B cell (primary cell): ENCODE data around the gene NANOS1. TPM values are rescaled to one million over a fixed set of nuclear protein-coding genes. Genes with fewer than 3 reads are reported as not detected.

Source experiments
- ATAC-seq: fragments of 200-7000 bp; cut with Tn5 transposase; one replicate; pipeline ENCODE4 v1.10.0; 2021; ENCODE audit warnings: low read depth, mild to moderate bottlenecking, moderate number of reproducible peaks, moderate library complexity
- CTCF ChIA-PET: fragments of 350-600 bp; sonication (Branson Sonifier 250); formaldehyde crosslinking; loops from one replicate; lab custom pipeline; 2021; ENCODE audit warnings: antibody characterized with exemption, inconsistent platforms; lab: Charles Lee
- POLR2A ChIA-PET: fragments of 350-600 bp; sonication (Branson Sonifier 250); formaldehyde crosslinking; loops from one replicate; lab custom pipeline; 2021; ENCODE audit warnings: antibody characterized with exemption; lab: Charles Lee
- DNase-seq: peaks from one replicate; pipeline ENCODE4 v3.0.0; 2013
- H2AFZ ChIP-seq: 2 replicates; pipeline ENCODE4 v1.6.1; 2012; ENCODE audit warnings: mild to moderate bottlenecking, low read depth, low read length; ENCODE audit not compliant: insufficient read depth, poor library complexity, severe bottlenecking
- H3K27ac ChIP-seq, 2 donors: 1 replicate in 1 of 2; 2 replicates in 1 of 2; pipeline ENCODE4 v1.5.1; 2012 to 2013; ENCODE audit warnings: low read length in 2 of 2, mild to moderate bottlenecking in 2 of 2, moderate library complexity in 1 of 2
- H3K27me3 ChIP-seq, 4 experiments: fragments of 200-600 bp in 1 of 4; sonication (generic) in 1 of 4; replicated peaks in 1 of 4; 1 replicate in 2 of 4; 2 replicates in 2 of 4; pipeline versions ENCODE4 v1.6.1 to v1.7.0; 2013 to 2016; ENCODE audit warnings: low read length in 3 of 4, mild to moderate bottlenecking in 2 of 4, mixed read lengths in 1 of 4, moderate library complexity in 1 of 4; ENCODE audit not compliant: insufficient read depth in 4 of 4, control insufficient read depth in 3 of 4; ENCODE audit errors: control extremely low read depth in 1 of 4
- H3K36me3 ChIP-seq, 2 experiments: replicated peaks in 1 of 2; 1 replicate in 1 of 2; 2 replicates in 1 of 2; pipeline versions ENCODE4 v1.6.1 to v1.7.1; 2013; ENCODE audit warnings: low read length in 1 of 2; ENCODE audit not compliant: insufficient read depth in 2 of 2, control insufficient read depth in 1 of 2; ENCODE audit errors: control extremely low read depth in 1 of 2, extremely low read depth in 1 of 2
- H3K4me1 ChIP-seq, 2 donors: fragments of 200-600 bp in 1 of 2; sonication (generic) in 1 of 2; 1 replicate in 1 of 2; 2 replicates in 1 of 2; pipeline versions ENCODE4 v1.5.1 to v1.6.1; 2013 to 2017; ENCODE audit warnings: low read length in 2 of 2; ENCODE audit not compliant: control insufficient read depth in 2 of 2, insufficient read depth in 2 of 2
- H3K4me2 ChIP-seq: replicated peaks from 2 replicates; pipeline ENCODE3; 2012; ENCODE audit warnings: mild to moderate bottlenecking, low read depth, low read length; ENCODE audit not compliant: poor library complexity, severe bottlenecking
- H3K4me3 ChIP-seq, 5 experiments: fragments of 200-600 bp in 1 of 5; sonication (generic) in 1 of 5; 1 replicate in 3 of 5; 2 replicates in 2 of 5; pipeline versions ENCODE4 v1.5.1 to v1.7.0; 2011 to 2016; ENCODE audit warnings: low read length in 4 of 5, mild to moderate bottlenecking in 4 of 5, low read depth in 2 of 5, control low read depth in 1 of 5, moderate library complexity in 1 of 5; ENCODE audit not compliant: insufficient read depth in 1 of 5; ENCODE audit errors: control extremely low read depth in 1 of 5, extremely low read depth in 1 of 5
- H3K79me2 ChIP-seq: fragments of 200-600 bp; sonication (generic); one replicate; pipeline ENCODE4 v1.6.0; 2016; ENCODE audit warnings: low read length; ENCODE audit not compliant: control insufficient read depth, insufficient read depth
- H3K9ac ChIP-seq: fragments of 200-600 bp; sonication (generic); 2 replicates; pipeline ENCODE4 v1.6.1; 2017; ENCODE audit warnings: mild to moderate bottlenecking, low read length, moderate library complexity
- H3K9me3 ChIP-seq, 3 donors: one replicate each; pipeline versions ENCODE4 v1.6.1 to v1.7.1; 2013; ENCODE audit warnings: low read length in 2 of 3; ENCODE audit not compliant: control insufficient read depth in 2 of 3, insufficient read depth in 1 of 3; ENCODE audit errors: control extremely low read depth in 1 of 3
- H4K20me1 ChIP-seq: 2 replicates; pipeline ENCODE4 v1.6.0; 2012; ENCODE audit warnings: mild to moderate bottlenecking, low read length; ENCODE audit not compliant: insufficient read depth, control insufficient read depth, poor library complexity, severe bottlenecking
- H3K27ac Mint-ChIP-seq: one replicate; pipeline ENCODE4 v1.8.0; 2021; ENCODE audit warnings: mixed read lengths
- H3K27me3 Mint-ChIP-seq: one replicate; pipeline ENCODE4 v1.8.0; 2021; ENCODE audit warnings: mixed read lengths
- H3K4me1 Mint-ChIP-seq: one replicate; pipeline ENCODE4 v1.8.0; 2021; ENCODE audit warnings: mixed read lengths
- H3K4me3 Mint-ChIP-seq: one replicate; pipeline ENCODE4 v1.8.0; 2021; ENCODE audit warnings: mixed read lengths
- H3K9me3 Mint-ChIP-seq: one replicate; pipeline ENCODE4 v1.8.0; 2022; ENCODE audit warnings: mixed read lengths; ENCODE audit not compliant: insufficient read depth
- EZH2 ChIP-seq: IDR thresholded peaks from 2 replicates; pipeline ENCODE4 v1.6.1; 2012; ENCODE audit warnings: borderline replicate concordance, low read depth, mild to moderate bottlenecking, moderate library complexity, low read length; ENCODE audit not compliant: insufficient read depth, poor library complexity, severe bottlenecking
- WGBS: methylation state at CpG from one replicate; pipeline ENCODE4 v1.1.5; 2013; ENCODE audit warnings: missing lambda C conversion rate; ENCODE audit not compliant: insufficient coverage; 5-methylcytosine and 5-hydroxymethylcytosine counted together
- intact Hi-C: fragments of 100-400 bp; cut with micrococcal nuclease; formaldehyde crosslinking; loops from one replicate; pipeline ENCODE4 v1.10.0; 2022
- polyA plus RNA-seq: library from polyadenylated mRNA; depleted of rRNA; stranded (reverse); fragments of >200 nt; gene quantifications from 2 replicates; pipeline ENCODE4 v1.2.3, GENCODE V29; 2012
- total RNA-seq, 2 donors: library from RNA; stranded (reverse); fragments of 120-200 nt in 1 of 2; gene quantifications; 1 replicate in 1 of 2; 2 replicates in 1 of 2; pipeline versions ENCODE4 v1.2.3 to v1.2.4, GENCODE V29; 2013 to 2022
- TF ChIP-seq, protein P1 (sequence below): fragments of 200-600 bp; IDR thresholded peaks from one replicate; pipeline ENCODE4 v1.8.0; 2022; ENCODE audit warnings: antibody characterized with exemption, mild to moderate bottlenecking

The NANOS1 gene
- total and polyA plus RNA-seq, 2 donors (not counting 1 experiment from before 2014, with no cell fraction given) = 0.16 to 0.69 TPM

DNA sequence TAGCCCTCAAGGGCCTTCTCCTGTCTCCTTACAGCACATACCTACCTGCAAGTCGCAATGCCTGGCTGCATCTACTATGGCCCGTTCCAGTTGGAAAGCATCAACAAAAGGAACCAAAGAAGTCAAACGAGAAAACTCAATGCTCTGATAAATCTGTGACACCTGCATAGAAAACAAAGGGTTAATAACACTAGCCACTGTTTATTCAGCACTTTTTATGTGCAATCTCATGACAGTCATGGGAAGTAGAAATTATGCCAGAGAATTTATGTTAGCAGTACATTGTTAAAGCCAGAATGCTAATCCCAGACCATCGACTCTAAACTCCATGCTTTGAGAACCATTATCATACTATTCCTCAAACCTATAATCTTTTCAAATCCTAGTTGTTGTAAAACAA lies 30.0 kb downstream of the NANOS1 start:
- ChIA-PET CTCF (no interaction called here), POLR2A (interaction anchor here (0.8 kb wide), 1 partner anchor 485 kb away, joined by 3 read pairs; no protein-coding TSS in a partner anchor)
- H3K9ac ChIP-seq = no peak overlapping the region
- ATAC-seq (no peak), DNase-seq (no peak)
- Mint-ChIP-seq H3K9me3 (no peaks in the 10 kb centered on the region), H3K27ac (no peak overlapping the region), H3K4me1 (peaks cover 20% of the 10 kb centered on the region), H3K27me3 (no peaks in the 10 kb centered on the region), H3K4me3 (no peak overlapping the region)
- peaks cover 44% of the 10 kb centered on the region for H3K79me2 ChIP-seq
- intact Hi-C loops = no loop called here
- peaks cover 68% of the 10 kb centered on the region for H4K20me1 ChIP-seq
- H3K27ac ChIP-seq = no peak overlapping the region
- TF ChIP-seq, protein P1, sequence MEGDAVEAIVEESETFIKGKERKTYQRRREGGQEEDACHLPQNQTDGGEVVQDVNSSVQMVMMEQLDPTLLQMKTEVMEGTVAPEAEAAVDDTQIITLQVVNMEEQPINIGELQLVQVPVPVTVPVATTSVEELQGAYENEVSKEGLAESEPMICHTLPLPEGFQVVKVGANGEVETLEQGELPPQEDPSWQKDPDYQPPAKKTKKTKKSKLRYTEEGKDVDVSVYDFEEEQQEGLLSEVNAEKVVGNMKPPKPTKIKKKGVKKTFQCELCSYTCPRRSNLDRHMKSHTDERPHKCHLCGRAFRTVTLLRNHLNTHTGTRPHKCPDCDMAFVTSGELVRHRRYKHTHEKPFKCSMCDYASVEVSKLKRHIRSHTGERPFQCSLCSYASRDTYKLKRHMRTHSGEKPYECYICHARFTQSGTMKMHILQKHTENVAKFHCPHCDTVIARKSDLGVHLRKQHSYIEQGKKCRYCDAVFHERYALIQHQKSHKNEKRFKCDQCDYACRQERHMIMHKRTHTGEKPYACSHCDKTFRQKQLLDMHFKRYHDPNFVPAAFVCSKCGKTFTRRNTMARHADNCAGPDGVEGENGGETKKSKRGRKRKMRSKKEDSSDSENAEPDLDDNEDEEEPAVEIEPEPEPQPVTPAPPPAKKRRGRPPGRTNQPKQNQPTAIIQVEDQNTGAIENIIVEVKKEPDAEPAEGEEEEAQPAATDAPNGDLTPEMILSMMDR = no peak
- TF ChIP-seq EZH2 = no peak
- WGBS = 95% methylated on average over 2 of the region's 4 CpGs
- no peaks in the 10 kb centered on the region for H3K27me3 ChIP-seq
- no peak overlapping the region for H3K4me3 ChIP-seq
- no peaks in the 10 kb centered on the region for H3K9me3 ChIP-seq
- peaks cover 2 to 12% of the 10 kb centered on the region in 2 donors for H3K4me1 ChIP-seq
- no peak overlapping the region for H3K4me2 ChIP-seq
- H2AFZ ChIP-seq = no peak overlapping the region
- H3K36me3 ChIP-seq = peaks cover 15 to 87% of the 10 kb centered on the region in 2 experiments

DNA sequence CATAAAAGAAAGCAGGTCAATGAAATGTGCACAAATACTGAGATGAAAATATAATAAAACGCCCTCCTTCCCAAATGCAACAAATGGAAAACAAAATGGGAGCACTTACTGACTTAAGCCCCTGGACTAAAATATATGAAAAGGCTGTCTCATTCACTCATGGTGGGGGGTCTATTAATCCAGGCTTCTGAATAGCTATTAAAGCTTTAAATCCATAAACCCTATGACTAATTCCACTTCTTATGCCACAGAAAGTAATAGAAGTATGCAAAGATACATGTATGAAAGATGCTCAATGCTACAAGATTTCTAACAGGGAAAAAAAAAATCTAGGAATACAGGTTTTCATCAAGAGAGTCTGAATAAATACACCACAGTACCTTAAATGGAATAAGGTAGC lies 30.6 kb downstream of the NANOS1 start:
- H3K9me3 Mint-ChIP-seq = no peaks in the 10 kb centered on the region
- TF ChIP-seq, protein P1 = no peak
- no peak for TF ChIP-seq EZH2
- Histone ChIP-seq H3K9ac (no peak overlapping the region), H3K4me3 (no peak overlapping the region), H3K79me2 (peaks cover 44% of the 10 kb centered on the region), H3K36me3 (peaks cover 19 to 87% of the 10 kb centered on the region in 2 experiments), H3K4me2 (no peak overlapping the region), H2AFZ (no peak overlapping the region), H3K27me3 (no peaks in the 10 kb centered on the region), H3K9me3 (no peaks in the 10 kb centered on the region), H3K4me1 (peaks cover 2 to 12% of the 10 kb centered on the region in 2 donors), H3K27ac (no peak overlapping the region), H4K20me1 (peaks cover 69% of the 10 kb centered on the region)
- no CpG with 5 or more reads among the region's 1 CpG for WGBS
- POLR2A ChIA-PET = no interaction called here
- no peak overlapping the region for H3K4me3 Mint-ChIP-seq
- DNase-seq (no peak), ATAC-seq (no peak)
- CTCF ChIA-PET = no interaction called here
- no peaks in the 10 kb centered on the region for H3K27me3 Mint-ChIP-seq
- no peak overlapping the region for H3K27ac Mint-ChIP-seq
- H3K4me1 Mint-ChIP-seq = peaks cover 20% of the 10 kb centered on the region
- intact Hi-C loops = no loop called here
